Epithelial cell of proximal tubule (primary cell): ENCODE results near the gene SYNJ2. TPM values are rescaled to one million over a fixed set of nuclear protein-coding genes. Genes with fewer than 3 reads are reported as not detected.
"Not testable (repeated sequence)": the region's sequence is repeated elsewhere in the genome, so short reads cannot be mapped to it uniquely, and the experiment has no call there.

Experiments
- DNase-seq: peaks from one replicate; pipeline ENCODE4 v3.0.0-alpha.2; 2011; ENCODE audit warnings: low read depth
- H3K4me3 ChIP-seq: 2 replicates; pipeline ENCODE4 v1.5.1; 2011; ENCODE audit warnings: low read depth, mild to moderate bottlenecking, low read length
- total RNA-seq: library from RNA; depleted of rRNA; stranded (reverse); fragments of >200 nt; gene quantifications from 2 replicates; pipeline ENCODE4 v1.2.3, GENCODE V29; 2015
- TF ChIP-seq, protein P1 (sequence below): conservative IDR thresholded peaks from 2 replicates; pipeline ENCODE4 v1.5.1; 2012; ENCODE audit warnings: low read depth, mild to moderate bottlenecking, low read length

Gene SYNJ2
- total RNA-seq, 1 donor from 2014 or later: 19.1 TPM

DNA sequence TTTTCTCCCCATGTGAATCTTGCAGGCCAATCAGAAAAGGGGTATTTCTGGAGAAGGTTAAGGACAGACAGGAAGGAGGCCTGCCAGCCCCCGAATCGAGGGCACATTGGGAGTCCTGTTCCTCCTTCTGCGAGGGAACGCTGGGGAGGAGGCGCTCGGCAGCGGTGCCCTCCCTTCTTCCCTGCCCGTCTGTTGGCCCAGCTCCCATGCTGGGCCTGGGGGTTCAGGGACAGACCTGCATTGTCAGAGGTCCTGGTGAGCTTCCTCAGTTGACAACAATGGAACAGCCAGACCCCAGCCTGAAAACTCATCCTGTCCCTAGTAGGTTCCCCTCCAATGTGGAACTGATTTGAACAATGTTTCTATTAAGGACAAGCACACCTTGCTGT is 15.1 kb upstream of the SYNJ2 start:
- DNase-seq: no peak
- TF ChIP-seq, protein P1, sequence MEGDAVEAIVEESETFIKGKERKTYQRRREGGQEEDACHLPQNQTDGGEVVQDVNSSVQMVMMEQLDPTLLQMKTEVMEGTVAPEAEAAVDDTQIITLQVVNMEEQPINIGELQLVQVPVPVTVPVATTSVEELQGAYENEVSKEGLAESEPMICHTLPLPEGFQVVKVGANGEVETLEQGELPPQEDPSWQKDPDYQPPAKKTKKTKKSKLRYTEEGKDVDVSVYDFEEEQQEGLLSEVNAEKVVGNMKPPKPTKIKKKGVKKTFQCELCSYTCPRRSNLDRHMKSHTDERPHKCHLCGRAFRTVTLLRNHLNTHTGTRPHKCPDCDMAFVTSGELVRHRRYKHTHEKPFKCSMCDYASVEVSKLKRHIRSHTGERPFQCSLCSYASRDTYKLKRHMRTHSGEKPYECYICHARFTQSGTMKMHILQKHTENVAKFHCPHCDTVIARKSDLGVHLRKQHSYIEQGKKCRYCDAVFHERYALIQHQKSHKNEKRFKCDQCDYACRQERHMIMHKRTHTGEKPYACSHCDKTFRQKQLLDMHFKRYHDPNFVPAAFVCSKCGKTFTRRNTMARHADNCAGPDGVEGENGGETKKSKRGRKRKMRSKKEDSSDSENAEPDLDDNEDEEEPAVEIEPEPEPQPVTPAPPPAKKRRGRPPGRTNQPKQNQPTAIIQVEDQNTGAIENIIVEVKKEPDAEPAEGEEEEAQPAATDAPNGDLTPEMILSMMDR: no peak
- no peak overlapping the region for H3K4me3 ChIP-seq

DNA sequence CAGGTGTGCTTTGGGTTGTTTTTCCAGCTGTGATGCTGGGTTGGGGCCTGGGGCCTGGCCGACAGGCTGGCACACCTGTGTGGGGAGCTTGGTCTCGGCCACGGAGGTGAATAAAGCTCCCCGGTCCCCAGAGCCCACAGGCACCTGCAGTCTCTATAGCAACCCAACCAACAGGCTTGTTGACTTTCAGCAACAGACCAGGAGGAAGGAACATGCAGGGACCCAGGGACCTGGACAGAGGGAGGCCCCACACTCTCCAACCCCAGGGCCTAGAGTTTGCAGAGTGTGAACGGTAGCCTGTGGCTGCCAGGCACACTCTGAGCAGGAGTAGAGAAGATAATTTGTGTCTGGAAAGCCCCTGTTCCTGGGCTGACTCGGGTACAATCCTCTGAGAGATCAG is 14.6 kb upstream of the SYNJ2 start:
- no peak overlapping the region for H3K4me3 ChIP-seq
- DNase-seq: no peak
- TF ChIP-seq, protein P1: no peak

DNA sequence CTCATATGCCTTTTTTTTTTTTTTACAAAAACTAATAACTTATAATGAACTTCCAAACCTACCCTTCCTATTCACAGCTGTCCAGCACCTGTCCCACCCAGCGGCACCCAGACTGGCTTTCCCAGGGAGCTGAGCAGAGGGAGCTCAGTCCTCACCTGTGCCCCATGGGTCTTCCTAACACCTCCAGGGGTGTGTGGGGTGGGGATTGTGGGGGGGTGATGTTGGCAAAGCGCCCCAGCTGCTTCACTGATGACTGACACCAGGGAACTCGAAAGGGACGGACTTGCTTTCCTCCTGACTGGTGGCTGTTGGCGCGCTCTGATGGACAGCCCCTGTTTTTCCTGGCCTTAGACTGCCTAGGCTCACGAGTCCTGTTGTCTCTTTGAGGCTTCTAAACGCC is 14.2 kb upstream of the SYNJ2 start:
- H3K4me3 ChIP-seq: no peak overlapping the region
- TF ChIP-seq, protein P1: no peak
- no peak for DNase-seq

DNA sequence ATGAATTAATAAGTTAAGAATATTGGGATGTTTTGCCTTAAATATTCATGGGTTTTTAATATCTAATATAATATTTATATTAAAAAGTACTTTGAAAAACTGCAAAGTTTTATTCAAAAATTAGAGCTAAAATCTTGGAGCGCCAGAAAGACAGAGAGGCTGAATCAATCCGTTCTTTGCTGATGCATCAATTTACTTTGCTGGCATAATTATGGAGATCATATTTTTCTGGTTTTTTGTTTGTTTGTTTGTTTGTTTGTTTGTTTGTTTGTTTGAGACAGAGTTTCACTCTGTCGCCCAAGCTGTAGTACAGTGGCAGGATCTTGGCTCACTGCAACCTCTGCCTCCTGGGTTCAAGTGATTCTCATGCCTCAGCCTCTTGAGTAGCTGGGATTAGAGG is 9.5 kb upstream of the SYNJ2 start:
- not testable (repeated sequence) for H3K4me3 ChIP-seq, DNase-seq

DNA sequence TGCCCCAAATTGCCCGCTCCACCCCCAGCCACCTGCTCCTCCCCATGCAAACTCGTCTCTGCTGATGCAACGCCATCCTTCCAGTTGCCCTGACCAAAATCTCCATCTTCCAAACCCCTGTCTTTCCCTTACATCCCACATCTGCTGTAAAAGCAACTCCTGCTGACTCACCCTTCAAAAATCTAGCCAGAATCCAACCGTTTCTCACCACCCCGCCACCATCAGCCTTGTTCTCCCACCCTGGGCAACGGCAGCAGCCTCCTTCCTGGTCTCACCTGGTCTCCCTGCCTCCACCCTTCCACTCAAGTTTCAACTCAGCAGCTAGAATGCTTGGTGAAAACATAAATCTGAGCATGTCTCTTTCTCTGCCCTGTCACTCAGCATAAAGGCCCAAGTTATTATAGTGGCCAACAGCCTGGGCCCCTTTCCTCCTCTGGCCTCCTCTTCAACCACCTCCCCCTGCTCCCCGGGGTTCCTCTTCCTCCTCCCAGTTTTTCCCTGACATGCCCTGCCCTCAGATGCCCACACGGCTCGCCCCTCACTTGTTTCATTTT is 7.2 kb upstream of the SYNJ2 start:
- TF ChIP-seq, protein P1: no peak
- DNase-seq: no peak
- no peak overlapping the region for H3K4me3 ChIP-seq

DNA sequence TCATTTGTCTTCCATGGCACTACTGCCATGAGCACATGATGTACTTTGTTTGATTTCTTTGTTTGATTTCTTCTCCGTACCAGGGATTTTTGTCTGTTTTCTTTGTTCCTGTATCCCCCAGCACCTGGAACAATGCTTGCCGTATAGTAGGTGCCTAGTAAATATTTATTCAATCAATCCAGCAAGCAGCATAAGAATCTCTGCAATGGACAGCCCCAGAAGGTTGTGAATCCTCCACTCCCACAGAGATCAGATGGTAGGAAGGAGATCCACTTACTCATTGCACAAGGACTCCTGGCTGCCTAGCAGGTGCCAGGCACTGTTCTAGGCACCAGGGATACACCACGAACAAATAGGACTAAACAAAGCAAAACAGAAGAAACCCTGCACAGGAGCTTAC is 6.7 kb upstream of the SYNJ2 start:
- TF ChIP-seq, protein P1: no peak
- no peak for DNase-seq

DNA sequence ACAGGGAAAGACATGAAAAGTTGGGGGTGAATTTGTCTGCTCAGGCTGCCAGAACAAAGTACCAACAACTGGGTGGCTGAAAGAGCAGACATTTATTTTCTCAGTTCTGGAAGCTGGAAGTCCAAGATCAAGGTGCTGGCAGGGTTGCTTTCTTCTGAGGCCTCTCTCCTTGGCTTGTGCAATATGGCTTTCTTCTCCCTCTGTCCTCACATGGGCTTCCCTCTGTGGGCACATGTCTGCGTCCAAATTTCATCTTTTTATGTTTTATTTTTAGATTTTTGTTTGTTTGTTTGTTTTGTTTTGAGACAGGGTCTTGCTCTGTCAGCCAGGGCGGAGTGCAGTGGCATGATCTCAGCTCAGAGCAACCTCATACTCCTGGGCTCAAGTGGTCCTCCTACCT is 6.2 kb upstream of the SYNJ2 start:
- H3K4me3 ChIP-seq: no peak overlapping the region
- TF ChIP-seq, protein P1: no peak
- no peak for DNase-seq

More for the DNA sequence above, 6.7 kb upstream of the SYNJ2 start:
- no peak overlapping the region for H3K4me3 ChIP-seq
